GM19468 (cell line): Measurements from ENCODE around the gene RGMA.
"Not testable (repeated sequence)": the region's sequence is repeated elsewhere in the genome, so short reads cannot be mapped to it uniquely, and the experiment has no call there.

Source experiments
- ATAC-seq: cut with Tn5 transposase; IDR thresholded peaks from one replicate; pipeline ENCODE4 v1.9.1; 2021; ENCODE audit warnings: mild to moderate bottlenecking, moderate library complexity, moderate number of reproducible peaks; ENCODE audit not compliant: unreplicated experiment; ENCODE audit errors: extremely low read depth

The RGMA gene

GRCh38 chr15:93050648-93051047, 38.4 kb downstream of the RGMA start:
- ATAC-seq: no peak

GRCh38 chr15:93049914-93050578, 39.0 kb downstream of the RGMA start:
- ATAC-seq: no peak

DNA sequence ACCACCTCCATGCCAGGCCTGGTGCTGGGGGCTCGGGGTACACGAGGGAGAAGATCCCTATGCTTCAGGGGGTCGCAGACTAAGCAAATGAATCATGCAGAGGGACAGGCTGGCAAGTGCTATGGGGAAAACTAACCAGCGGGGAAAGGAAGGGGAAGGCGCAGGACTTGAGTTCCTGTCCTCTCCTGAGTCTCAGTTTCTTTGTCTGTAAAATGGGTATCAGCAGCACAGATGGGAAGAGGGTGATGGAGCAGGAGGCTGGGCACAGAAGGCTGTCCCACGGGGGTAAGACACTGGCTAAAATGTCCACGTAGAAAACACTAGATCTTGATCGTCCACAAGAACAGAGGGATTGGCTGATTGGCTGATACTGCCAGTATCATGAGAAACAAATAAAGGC, 39.8 kb downstream of the RGMA start:
- ATAC-seq: no peak

GRCh38 chr15:93048759-93049161, 40.3 kb downstream of the RGMA start:
- no peak for ATAC-seq

DNA sequence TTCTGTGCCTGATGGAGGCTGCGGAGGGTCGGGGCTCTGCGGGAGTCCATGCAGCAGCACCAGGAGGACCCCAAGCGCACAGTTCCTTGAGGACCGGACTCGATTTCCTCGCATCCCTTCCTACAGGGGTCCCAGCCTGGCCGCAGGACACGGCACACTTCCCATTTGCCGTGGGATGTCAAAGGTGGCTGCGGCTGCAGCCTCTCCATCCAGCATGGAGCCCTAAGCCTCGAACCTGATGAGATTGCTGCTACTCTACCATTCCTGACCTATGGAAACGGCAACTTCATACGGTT, 40.6 kb downstream of the RGMA start:
- no peak for ATAC-seq

- no peak for ATAC-seq
Observed at GRCh38 chr15:93047621-93048425, 41.2 kb downstream of the RGMA start.

DNA sequence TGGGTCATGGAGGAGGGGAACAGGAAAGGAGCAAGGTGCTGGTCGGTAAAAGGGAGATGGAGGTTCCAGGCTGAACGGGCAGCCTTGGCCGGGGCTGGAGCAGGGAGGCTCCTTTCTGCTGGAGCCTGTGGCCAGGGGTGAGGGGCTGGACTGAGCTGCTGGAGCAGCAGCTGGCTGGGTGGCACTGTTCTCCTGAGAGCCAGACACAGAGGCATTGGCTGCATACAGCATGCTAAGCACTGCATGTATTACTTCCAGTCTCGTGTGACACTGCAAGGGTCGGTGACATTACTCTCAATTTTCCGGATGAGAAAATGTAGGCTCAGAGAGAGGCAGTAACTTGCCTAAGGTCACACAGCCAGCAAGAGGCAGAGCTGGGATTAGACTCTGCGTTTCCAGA, 42.3 kb downstream of the RGMA start:
- ATAC-seq: no peak

DNA sequence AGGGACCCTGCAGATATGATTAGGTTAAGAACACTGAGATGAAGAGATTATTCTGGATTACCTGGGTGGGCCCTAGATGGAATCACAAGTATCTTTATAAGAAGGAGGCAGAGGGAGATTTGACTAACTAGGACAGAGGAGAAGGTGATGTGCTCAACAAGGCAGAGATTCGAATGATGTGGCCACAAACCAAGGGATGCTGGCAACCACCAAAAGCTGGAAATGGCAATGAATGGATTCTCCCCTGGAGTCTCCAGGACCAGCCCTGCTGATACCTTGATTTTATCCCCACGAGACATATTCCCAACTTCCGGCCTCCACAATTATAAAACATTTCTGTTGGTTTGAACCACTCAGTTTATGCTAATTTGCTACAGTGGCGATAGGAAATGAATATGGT, 42.9 kb downstream of the RGMA start:
- ATAC-seq: no peak

DNA sequence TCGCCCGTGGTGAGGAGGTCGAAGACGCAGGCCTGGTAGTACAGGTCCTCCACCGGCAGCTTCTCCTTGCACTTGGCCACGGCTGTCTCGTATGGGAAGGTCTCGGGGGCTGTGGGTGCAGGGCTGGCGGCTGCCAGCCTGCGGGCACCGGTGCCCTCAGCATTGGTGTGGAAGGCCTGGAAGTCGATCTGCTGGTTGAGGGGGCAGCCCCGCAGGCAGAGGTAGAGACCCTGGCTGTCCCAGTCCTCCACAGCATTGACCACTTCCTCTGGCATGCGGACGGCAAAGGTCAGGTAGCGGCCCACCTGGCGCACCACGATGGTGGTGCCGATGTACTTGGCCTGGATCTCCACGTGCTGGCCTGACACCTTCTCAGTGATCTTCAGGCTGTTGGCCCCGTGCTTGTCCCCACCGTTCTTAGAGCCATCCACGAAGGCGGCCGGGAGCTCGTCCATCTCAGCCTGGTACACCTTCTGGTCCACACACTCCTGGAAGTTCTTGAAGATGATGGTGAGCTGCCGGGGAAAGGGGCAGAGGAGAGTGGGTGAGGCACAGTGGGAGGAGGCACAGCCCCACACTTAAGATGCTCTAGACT, 43.7 kb downstream of the RGMA start:
- ATAC-seq: no peak

DNA sequence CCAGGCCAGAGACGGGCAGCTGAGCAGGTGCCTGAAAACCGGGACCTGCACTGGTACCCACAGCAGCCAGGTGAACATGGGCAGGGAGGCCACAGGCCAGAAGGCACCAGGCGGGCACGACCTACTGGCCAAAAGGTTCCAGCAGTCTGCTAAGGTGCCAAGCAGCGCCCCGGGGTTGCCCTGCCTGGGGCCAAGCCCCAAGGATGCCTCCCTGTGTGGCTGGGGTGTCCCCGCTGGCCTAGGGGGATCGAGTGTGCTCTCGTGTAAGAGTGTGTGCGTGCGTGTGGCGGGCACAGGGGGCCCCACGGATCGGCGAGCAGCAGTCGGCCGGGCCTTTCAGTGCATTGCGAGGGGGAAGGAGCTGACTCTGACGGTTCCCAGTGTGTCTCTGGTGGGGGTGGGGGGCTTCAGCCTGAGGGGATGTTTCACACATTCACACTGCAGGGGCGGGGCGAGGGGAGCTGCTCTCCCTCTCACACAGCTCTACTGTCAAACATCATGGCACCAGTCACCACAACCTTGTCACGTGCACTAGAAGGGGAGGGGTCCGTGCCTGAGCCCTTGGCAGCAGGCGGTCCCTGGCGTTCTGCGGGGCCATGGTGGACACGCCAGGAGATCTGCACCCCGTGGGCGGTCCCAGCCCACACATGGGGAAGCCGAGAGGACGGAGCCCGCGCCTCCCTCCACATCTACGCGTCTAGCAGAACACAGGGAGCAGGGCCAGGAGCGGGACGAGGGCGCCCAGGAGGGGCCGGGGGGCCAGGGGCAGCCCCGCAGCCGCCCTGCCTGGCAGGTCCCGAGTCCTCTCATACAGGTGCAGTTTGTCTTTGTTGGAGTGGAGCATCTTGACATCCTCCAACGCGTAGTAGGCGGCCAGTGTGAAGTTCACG, 44.5 kb downstream of the RGMA start:
- ATAC-seq: no peak

DNA sequence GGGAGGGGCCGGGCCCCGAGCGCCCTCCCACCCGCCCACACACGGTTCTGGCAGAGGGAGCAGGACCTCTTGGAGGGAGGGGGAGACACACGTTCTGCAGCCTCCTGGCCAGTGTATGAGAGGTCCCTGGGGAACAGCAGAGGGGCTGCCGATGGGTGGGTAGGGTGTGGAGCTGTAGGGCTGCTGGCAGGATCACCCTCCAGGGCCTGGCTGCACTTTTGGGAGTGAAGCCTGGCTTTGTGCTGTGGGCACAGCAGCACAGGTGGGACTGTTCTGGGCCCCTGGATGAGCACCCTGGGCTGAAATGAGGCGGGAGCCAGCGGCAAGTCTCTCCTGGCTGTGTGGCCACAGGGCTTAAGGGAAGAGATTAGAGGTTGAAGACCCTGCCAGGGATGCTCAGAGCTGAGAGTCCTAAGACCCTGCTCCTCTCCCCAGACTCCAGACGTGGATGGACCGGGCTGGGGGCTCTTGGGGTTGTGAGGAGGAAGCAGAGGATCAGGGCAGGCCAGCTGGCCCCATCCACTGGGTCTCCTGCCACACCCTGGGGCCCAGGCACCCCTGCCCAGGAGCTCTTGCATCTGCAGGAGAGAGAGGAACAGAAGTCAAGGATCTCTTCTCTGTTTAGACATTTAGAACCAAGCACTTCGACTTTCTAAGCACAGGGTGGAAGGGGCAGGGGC, 45.2 kb downstream of the RGMA start:
- no peak for ATAC-seq

DNA sequence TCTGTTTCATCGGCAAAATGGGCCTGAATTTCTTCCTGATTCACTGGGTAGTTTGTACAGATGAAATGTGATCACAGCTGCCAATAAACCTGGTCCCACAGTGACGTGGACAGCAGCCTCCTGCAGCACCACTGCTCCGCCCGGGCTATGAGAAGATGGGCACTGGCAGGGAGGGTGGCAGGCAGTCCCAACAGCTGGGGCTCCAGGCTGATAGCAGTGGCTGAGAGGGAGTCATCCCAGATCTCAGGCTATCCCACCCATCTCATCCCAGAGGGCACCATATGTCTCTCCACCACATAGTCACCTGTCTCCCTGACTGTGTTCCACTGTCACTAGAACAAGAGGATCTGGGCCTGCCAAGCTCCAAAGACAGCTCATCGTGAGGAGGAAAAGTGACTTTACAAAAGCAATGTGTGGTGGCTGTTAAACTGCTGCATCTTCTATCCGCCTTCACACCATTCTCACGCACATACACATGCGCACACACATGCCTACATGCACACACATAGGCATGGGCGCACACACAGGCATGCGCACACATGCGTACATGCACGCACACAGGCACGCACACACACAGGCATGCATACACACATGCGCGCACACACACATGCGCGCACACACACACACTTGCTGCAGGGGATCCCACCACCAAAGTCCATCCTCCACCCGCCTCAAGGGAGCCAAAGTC, 46.2 kb downstream of the RGMA start:
- ATAC-seq: no peak

- ATAC-seq: no peak
Observed at GRCh38 chr15:93042211-93042610, 46.8 kb downstream of the RGMA start.

DNA sequence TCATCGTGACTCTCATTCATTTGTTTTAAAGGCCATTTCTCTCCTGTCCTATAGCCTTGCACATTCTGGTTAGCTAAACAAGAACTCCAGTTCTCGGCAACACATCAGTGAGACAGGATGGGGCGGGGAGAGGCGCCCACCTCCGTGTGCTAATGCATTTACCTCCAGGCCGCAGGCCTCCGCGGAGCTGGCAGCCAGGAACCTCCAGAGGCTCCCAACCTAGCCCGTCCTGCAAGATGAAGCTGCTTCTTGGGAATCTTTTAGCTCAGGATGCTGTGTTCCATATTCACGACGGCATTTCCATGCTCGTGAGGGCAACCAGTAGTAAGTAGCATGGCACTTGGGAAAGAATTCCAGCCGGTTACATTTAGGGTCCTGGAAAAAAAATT, 47.9 kb downstream of the RGMA start:
- no peak for ATAC-seq

- no peak for ATAC-seq
Observed at GRCh38 chr15:93040288-93041158, 48.5 kb downstream of the RGMA start.

DNA sequence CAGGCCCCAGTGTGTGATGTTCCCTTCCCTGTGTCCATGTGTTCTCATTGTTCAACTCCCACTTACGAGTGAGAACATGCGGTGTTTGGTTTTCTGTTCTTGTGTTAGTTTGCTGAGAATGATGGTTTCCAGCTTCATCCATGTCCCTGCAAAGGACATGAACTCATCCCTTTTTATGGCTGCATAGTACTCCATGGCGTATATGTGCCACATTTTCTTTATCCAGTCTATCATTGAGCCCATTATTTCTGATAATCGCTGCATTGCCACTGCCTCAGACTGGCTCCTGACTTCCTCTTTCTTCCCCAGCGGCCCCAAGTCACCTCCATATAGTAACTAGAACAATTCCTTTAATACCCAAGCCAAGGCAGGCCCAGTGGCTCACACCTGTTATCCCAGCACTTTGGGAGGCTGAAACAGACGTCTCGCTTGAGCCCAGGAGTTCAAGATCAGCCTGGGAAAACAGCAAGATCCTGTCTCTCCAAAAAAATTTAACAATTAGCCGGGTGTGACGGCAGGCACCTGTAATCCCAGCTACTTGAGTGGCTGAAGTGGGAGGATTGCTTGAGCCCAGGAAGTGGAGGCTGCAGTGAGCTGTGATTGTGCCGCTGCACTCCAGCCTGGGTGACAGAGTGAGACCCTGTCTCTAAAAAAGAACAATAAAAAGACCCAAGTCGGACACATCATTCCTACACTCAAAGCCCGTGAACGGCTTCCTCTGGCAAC, 49.3 kb downstream of the RGMA start:
- not testable (repeated sequence) for ATAC-seq

- no peak for ATAC-seq
Observed at GRCh38 chr15:93037820-93038705, 50.9 kb downstream of the RGMA start.
